PC-9 (cell line): ENCODE data around the gene WNT1. TPM values are rescaled to one million over a fixed set of nuclear protein-coding genes. Genes with fewer than 3 reads are reported as not detected.

Experiments used
- BruUV-seq: library from RNA; stranded (reverse); fragments of 400-500 nt; replicated peaks from 2 replicates; lab custom pipeline; 2021; lab: Mats Ljungman, UMichigan
- CTCF ChIA-PET: fragments of 300-600 bp; sonication (Branson Sonifier 250); formaldehyde crosslinking; loops from one replicate; lab custom pipeline; 2022; ENCODE audit warnings: antibody characterized with exemption; lab: Charles Lee
- POLR2A ChIA-PET: fragments of 300-600 bp; sonication (Branson Sonifier 250); formaldehyde crosslinking; loops from one replicate; lab custom pipeline; 2022; ENCODE audit warnings: antibody characterized with exemption; ENCODE audit not compliant: unreplicated experiment; lab: Charles Lee
- DNase-seq, 2 experiments: peaks; one replicate each; pipeline versions ENCODE4 v3.0.0 to v3.0.0-alpha.2; 2015 to 2022; ENCODE audit warnings: mixed read lengths in 1 of 2
- H2AFZ ChIP-seq: fragments of 200-600 bp; sonication (generic); 2 replicates; pipeline ENCODE4 v1.8.1; 2017; ENCODE audit warnings: antibody characterized with exemption
- H3F3A ChIP-seq: fragments of 200-600 bp; sonication (generic); 2 replicates; pipeline ENCODE4 v1.8.1; 2017; ENCODE audit warnings: antibody characterized with exemption, mild to moderate bottlenecking, low read depth; ENCODE audit not compliant: insufficient read depth
- H3K27ac ChIP-seq: fragments of 200-600 bp; sonication (generic); 2 replicates; pipeline ENCODE4 v1.6.1; 2016; ENCODE audit warnings: mixed run types
- H3K27me3 ChIP-seq: fragments of 200-600 bp; sonication (generic); 2 replicates; pipeline ENCODE4 v1.6.1; 2016; ENCODE audit warnings: low read depth, mixed run types; ENCODE audit not compliant: insufficient read depth
- H3K36me3 ChIP-seq: fragments of 200-600 bp; sonication (generic); 2 replicates; pipeline ENCODE4 v1.6.1; 2016; ENCODE audit warnings: low read depth, mixed run types
- H3K4me1 ChIP-seq: fragments of 200-600 bp; sonication (generic); replicated peaks from 2 replicates; pipeline ENCODE4 v1.6.1; 2016; ENCODE audit warnings: mixed run types; ENCODE audit not compliant: insufficient read depth
- H3K4me2 ChIP-seq: fragments of 200-600 bp; sonication (generic); 2 replicates; pipeline ENCODE4 v1.6.1; 2017; ENCODE audit warnings: mixed run types
- H3K4me3 ChIP-seq: fragments of 200-600 bp; sonication (generic); 2 replicates; pipeline ENCODE4 v1.6.1; 2016; ENCODE audit warnings: mixed run types
- H3K79me2 ChIP-seq: fragments of 200-600 bp; sonication (generic); 2 replicates; pipeline ENCODE4 v1.6.1; 2017; ENCODE audit warnings: low read depth, mixed run types
- H3K9me2 ChIP-seq: fragments of 200-600 bp; sonication (generic); 2 replicates; pipeline ENCODE4 v1.8.1; 2017; ENCODE audit warnings: mild to moderate bottlenecking; ENCODE audit not compliant: insufficient read depth
- H3K9me3 ChIP-seq: fragments of 200-600 bp; sonication (generic); 2 replicates; pipeline ENCODE4 v1.8.1; 2016; ENCODE audit warnings: low read depth; ENCODE audit not compliant: insufficient read depth
- H4K20me1 ChIP-seq: fragments of 200-600 bp; sonication (generic); 2 replicates; pipeline ENCODE4 v1.8.1; 2017; ENCODE audit not compliant: insufficient read depth
- CTCF ChIP-seq: fragments of 200-600 bp; sonication (generic); conservative IDR thresholded peaks from 2 replicates; pipeline ENCODE4 v1.6.1; 2017; ENCODE audit warnings: mixed run types, antibody characterized with exemption, mild to moderate bottlenecking, moderate library complexity
- EZH2 ChIP-seq: fragments of 200-600 bp; sonication (generic); IDR thresholded peaks from 2 replicates; pipeline ENCODE4 v1.8.0; 2017; ENCODE audit warnings: antibody characterized with exemption, low read depth
- intact Hi-C: fragments of 100-400 bp; cut with micrococcal nuclease; formaldehyde crosslinking; loops from one replicate; pipeline ENCODE4 v1.10.0; 2022; ENCODE audit not compliant: unreplicated experiment
- total RNA-seq: library from RNA; stranded (reverse); gene quantifications from 2 replicates; pipeline ENCODE4 v1.2.3, GENCODE V29; 2021

Gene WNT1
- total RNA-seq, 1 experiment from 2014 or later, result not detected

DNA sequence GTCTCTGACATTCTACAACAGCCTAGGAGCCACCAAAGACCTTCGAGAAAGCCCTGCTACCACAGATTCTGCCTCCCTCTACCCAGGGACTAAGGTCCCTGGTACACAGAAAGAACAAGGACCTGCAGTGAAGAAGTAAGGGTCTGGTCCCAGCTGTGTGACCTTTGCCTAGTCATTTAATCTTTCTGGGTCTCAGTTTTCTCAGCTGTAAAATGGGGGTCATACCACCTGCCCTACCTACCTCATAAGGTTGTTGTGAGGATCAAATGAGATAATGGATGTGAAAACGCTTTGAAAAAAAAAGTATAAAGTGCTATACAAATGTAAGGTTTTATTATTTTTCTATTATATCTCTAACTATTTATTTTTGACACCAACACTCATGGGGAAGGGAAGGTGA is 45.7 kb downstream of the WNT1 start:
- Histone ChIP-seq H3K9me2 (no peaks in the 10 kb centered on the region), H3K9me3 (no peaks in the 10 kb centered on the region), H3K27me3 (no peaks in the 10 kb centered on the region), H3K36me3 (0 out of 2 replicates have a peak, but pooled peaks cover 9% of the 10 kb centered on the region), H3K27ac (no peak overlapping the region), H4K20me1 (no peaks in the 10 kb centered on the region; the same call in 1 of the 2 replicates), H3K4me1 (peaks cover 6% of the 10 kb centered on the region; the same call in 1 of the 2 replicates), H3K79me2 (no peaks in the 10 kb centered on the region), H3K4me3 (no peak overlapping the region), H3F3A (peaks cover 26% of the 10 kb centered on the region; the same call in 1 of the 2 replicates), H3K4me2 (no peak overlapping the region), H2AFZ (no peak overlapping the region)
- intact Hi-C loops, result no loop called here
- no TSS peak for BruUV-seq
- no peak for DNase-seq
- TF ChIP-seq CTCF, result no peak
- ChIA-PET CTCF (no interaction called here), POLR2A (no interaction called here)

- Histone ChIP-seq H3K27me3 (no peaks in the 10 kb centered on the region), H3F3A (peaks cover 19% of the 10 kb centered on the region; the same call in 1 of the 2 replicates), H2AFZ (no peak overlapping the region), H3K36me3 (0 out of 2 replicates have a peak, but pooled peaks cover 9% of the 10 kb centered on the region), H3K4me1 (peaks cover 2% of the 10 kb centered on the region; the same call in 1 of the 2 replicates), H3K27ac (no peak overlapping the region), H3K9me2 (no peaks in the 10 kb centered on the region), H3K4me2 (no peak overlapping the region), H3K79me2 (no peaks in the 10 kb centered on the region), H3K4me3 (no peak overlapping the region), H3K9me3 (no peaks in the 10 kb centered on the region), H4K20me1 (no peaks in the 10 kb centered on the region; the same call in 1 of the 2 replicates)
- ChIA-PET CTCF (no interaction called here), POLR2A (no interaction called here)
- DNase-seq, result no peak
- no TSS peak for BruUV-seq
- TF ChIP-seq EZH2 (no peak), CTCF (no peak)
- intact Hi-C loops, result no loop called here
Measured at GRCh38 chr12:49024543-49024942, 46.4 kb downstream of the WNT1 start.

DNA sequence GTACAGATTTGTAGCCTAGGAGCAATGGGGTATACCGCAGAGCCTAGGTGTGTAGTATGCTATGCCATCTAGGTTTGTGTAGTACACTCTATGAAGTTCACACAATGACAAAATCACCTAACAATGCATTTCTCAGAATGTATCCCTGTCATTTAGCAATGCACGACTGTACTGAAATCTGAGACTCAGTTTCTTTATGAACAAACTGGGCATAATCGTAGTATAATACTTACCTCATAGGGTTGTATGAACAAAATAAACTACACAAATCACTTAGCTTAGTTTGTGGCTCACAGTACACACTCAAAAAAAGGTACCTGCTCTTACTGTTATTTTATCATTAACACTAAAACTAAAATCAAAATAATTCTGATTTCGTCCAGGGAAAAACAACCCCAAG is 47.3 kb downstream of the WNT1 start:
- no peak overlapping the region for H2AFZ ChIP-seq
- no peak for TF ChIP-seq CTCF
- no peaks in the 10 kb centered on the region for H3K4me1 ChIP-seq
- BruUV-seq, result no TSS peak
- H3F3A ChIP-seq, result peaks cover 14% of the 10 kb centered on the region; the same call in 1 of the 2 replicates
- no peaks in the 10 kb centered on the region for H3K79me2 ChIP-seq
- CTCF ChIA-PET, result no interaction called here
- H3K9me2 ChIP-seq, result no peaks in the 10 kb centered on the region
- no peak overlapping the region for H3K4me2 ChIP-seq
- DNase-seq, result no peak
- H3K36me3 ChIP-seq, result 0 out of 2 replicates have a peak, but pooled peaks cover 9% of the 10 kb centered on the region
- POLR2A ChIA-PET, result interaction anchor here (0.6 kb wide), 1 partner anchor 14 kb away, joined by 3 read pairs; no protein-coding TSS in a partner anchor
- no peak overlapping the region for H3K4me3 ChIP-seq
- H3K9me3 ChIP-seq, result no peaks in the 10 kb centered on the region
- no peaks in the 10 kb centered on the region for H3K27me3 ChIP-seq
- intact Hi-C loops, result no loop called here
- no peaks in the 10 kb centered on the region; the same call in 1 of the 2 replicates for H4K20me1 ChIP-seq
- no peak overlapping the region for H3K27ac ChIP-seq
